HG03060 (cell line): ENCODE results near the gene PDZD2.
"Not testable (repeated sequence)": the region's sequence is repeated elsewhere in the genome, so short reads cannot be mapped to it uniquely, and the experiment has no call there.

ENCODE experiments used
- ATAC-seq: cut with Tn5 transposase; IDR thresholded peaks from one replicate; pipeline ENCODE4 v1.9.1; 2021; ENCODE audit warnings: low read depth, moderate number of reproducible peaks; ENCODE audit not compliant: unreplicated experiment

PDZD2 gene

DNA sequence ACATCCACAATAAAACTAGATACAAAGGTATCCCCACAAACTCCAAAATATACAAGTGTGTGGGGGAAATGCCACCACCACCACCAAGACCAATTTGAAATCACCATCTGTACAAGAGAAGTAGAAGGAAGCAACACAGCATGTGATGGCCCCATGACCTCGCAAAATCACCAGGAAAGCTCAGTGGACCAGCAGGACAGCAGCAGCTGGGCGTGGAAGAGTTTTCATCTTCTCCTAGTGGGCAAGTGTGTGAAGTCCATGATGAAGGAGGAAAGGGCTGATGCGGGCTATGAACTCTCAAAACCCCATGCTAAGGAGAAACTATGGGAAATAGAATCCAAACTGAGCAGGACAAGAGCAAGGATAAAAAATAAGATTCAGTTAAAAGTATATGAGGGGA, 477.1 kb downstream of the PDZD2 start:
- no peak for ATAC-seq

DNA sequence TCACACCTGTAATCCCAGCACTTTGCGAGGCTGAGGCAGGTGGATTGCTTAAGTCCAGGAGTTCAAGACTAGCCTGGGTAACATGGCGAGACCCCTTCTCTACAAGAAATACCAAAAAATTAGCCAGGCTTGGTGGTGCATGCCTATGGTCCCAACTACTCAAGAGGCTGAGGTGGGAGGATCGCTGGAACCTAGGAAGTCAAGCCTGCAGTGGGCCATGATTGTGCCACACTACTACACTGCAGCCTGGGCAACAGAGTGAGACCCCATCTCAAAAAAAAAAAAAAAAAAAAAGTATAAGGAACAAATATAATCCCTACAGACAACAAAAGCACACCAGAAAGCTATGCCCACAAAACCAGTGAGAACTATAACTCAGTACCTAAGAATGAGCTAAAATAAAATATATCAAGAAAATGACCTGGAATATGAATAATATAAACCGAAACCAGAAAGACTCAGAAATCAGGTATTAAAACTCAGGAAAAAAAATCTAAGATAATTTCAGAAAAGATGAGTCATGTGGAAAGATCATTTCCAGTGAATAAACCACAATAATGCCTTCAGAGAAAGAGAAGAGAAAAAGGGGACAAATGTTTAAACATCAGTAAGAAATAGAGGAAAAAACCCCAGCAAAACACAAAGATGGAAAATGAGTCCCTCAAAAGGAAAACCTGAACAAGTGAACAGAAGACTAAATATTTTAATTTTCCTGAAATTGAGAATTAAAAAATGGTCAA, 477.8 kb downstream of the PDZD2 start:
- no peak for ATAC-seq

DNA sequence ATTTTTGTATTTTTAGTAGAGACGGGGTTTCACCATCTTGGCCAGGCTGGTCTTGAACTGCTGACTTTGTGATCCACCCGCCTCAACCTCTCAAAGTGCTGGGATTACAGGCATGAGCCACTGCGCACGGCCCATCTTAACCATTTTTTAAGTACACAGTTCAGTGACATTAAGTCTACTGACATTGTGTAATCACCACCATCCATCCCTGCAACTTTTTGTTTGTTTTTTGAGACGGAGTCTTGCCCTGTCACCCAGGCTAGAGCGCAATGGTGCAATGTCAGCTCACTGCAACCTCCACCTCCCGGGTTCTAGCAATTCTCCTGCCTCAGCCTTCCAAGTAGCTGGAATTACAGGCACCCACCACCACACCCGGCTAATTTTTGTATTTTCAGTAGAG, 480.0 kb downstream of the PDZD2 start:
- not testable (repeated sequence) for ATAC-seq

DNA sequence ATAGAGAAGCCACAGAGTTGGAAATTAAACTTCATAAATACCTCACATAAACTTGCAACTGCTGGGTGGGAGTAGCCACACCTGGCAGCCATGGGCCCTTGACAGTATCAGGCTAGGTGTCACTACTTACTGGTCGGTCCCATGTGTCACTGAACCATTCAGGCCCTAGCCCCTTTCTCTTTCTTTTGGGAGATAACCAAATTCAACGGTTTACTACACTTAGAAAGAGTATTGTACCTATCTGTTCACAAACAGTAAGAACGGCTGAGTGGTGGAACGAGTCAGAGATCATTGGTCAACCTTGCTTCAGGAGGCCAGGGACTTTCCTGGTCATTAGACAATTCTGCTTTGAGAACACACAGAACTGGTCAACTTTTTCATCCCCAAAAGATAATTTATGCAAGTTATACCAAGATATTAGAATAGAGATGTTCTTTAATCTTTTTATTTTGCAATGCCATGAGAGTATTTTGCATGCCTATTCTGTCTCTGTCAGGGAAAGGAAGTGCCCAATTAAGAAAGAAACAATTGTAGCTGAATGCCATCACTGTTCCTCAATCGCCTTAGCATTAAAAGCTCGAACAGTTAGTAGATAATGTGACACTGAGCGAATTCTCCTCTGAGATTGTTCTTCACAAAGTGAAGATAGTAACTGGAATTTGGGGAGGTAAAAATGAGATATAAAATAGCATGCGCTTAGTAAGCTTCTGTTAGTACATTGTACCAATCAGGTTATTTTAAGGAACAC, 484.3 kb downstream of the PDZD2 start:
- ATAC-seq: no peak

DNA sequence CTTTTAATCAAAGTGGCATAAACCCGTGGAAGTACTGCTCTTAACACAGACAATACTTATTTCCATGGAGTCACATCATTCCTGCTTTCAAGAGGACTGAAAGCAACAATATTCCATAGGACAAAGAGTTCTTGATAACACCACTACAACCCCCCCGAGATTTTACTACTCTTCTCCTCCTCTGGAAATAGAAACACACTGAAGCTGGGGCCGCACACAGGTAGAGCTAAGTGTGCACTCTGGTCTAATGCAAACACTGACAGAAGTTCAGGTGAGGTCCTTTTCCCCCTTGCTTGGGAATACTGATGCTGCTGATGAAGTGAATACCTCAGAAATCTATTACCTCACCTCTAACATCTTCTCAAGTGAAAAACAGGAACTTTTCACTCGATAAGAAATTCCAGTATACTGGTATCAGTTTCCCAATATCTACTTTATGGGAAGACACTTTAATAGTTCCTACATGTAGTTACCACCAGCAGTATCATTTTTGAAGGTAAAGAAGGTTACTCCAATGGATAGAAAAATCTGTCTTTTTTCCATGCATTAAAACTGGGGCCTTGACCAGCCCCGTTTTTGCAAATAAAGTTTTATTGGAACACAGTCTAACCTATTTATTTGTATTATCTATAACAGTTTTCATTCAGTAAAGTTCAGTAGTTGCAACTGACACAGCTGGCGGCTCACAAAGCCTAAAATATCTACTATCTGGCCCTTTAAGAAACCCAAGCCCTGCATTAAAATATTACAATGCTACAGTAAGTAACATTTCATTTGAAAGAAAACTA, 485.2 kb downstream of the PDZD2 start:
- ATAC-seq: no peak

DNA sequence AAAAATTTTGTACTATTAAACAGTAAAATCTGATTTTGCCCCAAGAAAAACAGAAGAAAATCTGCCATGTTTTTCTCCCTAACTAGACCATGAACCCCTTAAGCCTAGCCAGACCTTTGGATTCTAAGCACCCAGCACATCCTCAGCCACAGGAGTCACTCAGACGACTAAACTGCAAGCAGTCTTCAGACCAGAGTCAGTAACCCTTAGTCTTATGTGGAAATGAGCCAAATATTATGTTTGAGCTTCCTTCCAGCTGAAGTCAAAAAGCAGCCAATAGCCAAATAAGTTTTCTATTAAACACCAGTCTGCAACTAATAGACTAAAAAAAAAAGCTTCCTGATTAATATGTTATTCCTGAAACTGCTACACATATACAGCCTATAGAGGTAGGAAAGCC, 487.8 kb downstream of the PDZD2 start:
- no peak for ATAC-seq

DNA sequence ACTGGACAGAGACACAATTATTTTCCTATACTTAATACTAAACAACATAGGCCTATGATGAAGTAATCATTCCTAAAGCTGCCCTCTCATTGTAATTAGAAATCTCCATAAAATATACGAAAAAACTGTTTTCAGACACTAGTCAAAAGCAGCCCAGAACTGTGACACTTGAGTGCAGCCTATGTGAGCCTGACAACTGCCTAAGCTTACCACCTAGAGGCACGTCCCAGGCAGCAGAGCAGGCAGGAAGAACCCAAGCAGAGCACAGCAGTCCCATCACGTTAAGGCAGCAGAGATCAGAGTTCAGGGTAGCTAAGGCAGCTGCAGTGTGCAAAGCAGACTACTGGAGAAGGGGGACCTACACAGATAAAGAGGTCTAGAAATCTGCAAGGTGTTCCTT, 488.8 kb downstream of the PDZD2 start:
- ATAC-seq: no peak

DNA sequence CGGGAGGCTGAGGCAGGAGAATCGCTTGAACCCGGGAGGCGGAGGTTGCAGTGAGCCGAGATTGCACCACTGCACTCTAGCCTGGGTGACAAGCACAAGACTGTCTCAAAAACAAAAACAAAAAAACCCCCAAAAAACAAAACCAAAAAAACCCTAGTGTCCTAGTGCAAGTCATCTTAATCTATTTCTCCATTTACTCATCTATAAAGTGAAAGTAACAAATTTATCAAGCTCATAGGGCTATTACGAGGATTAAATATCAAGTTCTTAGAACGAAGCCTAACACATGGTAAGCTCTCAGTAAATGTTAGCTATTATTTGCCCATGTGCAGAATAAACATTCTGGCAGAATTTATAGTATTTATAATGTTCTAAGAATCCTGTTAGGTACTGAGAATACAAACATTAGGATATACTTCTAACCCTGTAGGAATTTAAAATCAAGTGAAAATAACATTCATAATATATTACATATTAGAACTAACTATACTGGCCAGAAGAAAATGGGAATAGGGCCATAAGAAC, 490.2 kb downstream of the PDZD2 start:
- ATAC-seq: no peak

DNA sequence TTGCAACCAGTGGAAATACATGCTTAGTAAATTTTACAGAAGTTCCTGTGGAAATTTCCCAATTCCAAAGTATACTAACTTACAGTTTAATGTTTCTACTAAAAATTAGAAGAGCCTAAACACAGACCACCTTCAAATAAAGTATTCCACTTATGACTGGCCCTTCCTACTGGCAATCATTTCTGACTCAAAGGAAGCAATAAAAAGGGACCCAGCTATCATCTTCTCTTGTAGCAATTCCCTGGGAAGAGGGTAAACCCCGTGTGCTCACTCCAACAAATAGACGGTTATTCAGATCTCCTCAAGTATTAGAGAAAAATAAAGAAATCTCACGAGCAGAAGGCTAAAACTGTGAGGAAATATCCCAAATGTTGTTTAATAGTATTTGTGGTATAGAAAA, 491.9 kb downstream of the PDZD2 start:
- ATAC-seq: no peak

DNA sequence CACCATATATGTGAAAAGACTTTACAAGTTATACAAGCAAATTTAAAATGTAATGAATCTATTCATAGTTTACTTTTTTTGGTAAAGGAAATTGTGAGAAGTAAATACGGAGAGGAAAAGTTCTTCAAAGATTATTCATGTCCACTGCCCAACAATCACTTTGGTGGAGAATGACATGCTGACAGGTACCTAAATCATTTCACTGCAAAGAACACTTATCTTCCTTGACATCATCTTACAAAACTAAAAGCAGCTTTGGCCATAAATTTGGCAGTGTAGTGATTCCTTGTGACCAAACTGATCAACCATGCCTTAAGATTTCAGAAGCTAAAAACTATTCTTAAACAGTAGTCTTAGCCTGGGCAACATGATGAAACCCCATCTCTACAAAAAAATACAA, 492.7 kb downstream of the PDZD2 start:
- no peak for ATAC-seq

DNA sequence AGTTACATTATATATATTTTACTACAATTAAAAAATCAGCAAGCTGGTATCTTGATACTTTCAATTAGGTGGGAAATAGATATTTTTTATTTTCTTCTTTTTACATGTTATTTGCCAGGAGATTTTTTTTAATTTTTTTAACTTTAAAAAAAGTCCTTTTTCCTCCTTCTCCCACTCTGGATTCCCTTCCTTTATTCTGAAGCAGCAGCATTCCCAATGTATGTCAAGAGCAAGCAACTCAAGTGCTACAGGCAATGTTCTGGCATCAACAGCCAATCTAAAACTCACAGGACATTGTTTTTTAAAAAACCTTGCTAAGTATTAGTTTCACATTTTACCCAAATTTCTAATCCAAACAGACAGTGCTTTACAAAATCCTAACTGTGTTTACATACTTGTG, 493.8 kb downstream of the PDZD2 start:
- no peak for ATAC-seq

DNA sequence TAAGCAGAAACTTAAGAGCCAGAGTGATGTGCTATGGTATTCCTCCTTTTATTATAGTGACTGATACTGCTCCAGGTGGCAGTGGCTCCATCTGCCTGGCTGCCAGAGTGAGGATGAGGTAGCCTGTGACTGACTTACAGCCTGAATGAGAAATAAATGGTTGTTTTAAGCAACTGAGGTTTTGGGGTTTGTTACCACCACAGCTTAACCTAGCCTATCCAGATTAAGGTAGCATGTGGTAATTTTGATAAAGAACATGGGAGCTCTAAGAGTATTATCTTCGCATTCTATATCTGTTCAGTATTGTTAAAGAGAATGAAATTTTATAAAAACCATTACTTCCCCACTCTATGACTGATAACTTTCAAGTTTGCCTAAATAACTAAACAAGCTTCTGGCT, 496.2 kb downstream of the PDZD2 start:
- no peak for ATAC-seq

DNA sequence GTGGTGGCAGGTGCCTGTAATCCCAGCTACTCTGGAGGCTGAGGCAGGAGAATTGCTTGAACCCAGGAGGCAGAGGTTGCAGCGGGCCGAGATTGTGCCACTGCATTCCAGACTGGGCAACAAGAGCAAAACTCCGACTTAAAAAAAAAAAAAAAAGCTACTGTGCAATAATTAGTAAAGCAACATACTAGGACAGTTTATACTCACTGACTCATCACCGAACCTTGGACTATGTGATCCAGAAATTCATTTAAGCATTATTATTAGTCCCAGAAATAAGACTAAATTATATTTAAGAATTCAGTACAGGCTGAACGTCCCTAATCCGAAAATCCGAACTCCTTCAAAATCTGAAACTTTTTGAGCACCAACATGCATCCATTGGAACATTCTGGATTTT, 497.4 kb downstream of the PDZD2 start:
- ATAC-seq: no peak

DNA sequence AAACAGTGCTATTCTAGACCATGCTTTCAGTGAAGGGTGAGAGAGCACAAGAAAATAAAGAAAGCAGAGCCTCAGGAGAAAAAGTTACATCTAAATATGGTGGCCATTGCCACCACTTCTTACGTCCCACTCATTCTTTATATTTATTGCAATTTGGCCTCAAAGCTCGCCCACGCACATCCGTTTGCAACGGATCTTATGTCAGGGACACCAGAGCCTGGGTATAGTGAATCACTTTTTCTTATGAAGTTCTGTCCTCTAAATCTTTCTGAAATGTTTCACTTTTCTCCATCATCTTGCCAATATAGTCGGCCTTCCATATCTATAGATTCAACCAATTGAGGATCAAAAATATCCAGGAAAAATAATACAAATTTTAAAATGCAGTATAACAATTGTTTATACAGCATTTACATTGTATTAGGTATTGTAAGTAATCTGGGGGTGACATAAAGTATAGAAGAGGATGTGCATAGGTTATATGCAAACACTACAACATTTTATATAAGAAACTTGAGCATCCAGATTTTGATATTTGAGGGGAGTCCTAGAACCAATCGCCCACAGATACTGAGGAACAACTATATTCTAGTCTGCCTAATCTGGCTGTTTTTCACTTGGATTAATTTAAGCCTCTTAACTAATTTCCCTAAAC, 500.0 kb downstream of the PDZD2 start:
- ATAC-seq: no peak

DNA sequence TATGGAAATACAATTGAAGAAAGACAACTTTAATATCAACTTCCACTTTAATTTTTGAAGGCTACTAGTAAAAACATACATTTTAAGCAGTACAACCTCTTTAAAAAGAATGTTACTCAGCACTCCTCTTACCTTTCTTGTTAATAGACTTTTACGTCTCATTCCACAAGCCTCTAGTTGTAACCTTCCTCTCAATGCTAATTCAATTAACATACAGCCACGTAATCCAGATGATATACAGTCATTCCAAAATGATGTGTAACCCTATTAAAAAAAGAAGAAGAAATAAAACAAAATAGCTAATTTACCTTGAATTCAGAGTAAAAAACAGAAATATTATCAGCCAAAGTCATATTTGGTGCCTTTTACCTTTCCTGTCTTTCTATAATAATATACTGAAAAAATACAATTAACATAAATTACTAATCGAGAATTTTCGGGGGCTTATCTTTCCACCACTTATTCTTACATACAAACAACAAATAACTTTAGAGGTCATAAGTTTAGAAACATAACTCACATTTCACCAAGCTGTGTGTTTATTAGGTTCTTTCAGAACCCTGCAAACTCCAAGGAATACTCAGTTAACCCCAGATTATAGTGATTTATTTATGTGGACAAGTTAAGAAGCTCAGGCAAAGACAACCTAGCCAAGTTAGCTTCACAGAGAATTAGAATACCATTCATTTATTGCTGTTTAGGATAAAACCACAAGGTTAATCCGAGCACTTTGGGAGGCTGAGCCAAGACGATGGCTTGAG, 504.9 kb downstream of the PDZD2 start:
- ATAC-seq: no peak

DNA sequence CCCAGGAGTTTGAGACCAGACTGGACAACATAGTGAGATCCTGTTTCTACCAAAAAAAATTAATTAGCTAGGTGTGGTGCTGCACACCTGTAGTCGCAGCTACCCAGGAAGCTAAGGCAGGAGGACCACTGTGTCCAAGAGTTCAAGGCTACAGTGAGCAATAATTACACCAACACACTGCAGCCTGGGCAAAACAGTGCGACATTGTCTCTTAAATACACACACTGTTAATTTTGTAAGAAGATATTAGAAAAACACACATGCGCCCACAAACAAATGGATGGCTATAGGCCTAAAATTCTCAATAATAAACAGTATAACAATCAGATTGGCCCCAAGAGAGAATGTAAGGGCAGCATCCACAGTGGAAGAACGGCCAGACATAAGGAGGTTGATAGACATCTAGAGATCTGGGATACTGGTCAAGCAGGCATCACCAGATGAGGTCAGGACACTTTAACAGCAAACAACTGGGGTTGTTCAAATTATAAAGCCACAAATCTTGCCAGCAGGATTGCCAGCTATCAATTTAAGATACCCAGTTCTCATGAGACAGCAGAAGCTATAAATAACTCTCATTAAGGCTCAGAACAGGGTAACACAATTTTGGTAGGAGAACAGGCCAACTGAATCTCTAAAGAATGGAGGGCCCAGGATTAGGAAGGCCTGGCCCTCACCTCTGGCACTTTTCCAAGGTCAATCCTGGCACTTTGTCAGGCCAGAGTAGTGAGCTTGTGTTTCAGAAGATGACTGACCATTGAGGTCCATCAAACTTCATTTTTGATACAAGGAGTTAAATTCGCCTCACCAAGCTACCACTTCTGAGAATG, 505.7 kb downstream of the PDZD2 start:
- ATAC-seq: no peak

DNA sequence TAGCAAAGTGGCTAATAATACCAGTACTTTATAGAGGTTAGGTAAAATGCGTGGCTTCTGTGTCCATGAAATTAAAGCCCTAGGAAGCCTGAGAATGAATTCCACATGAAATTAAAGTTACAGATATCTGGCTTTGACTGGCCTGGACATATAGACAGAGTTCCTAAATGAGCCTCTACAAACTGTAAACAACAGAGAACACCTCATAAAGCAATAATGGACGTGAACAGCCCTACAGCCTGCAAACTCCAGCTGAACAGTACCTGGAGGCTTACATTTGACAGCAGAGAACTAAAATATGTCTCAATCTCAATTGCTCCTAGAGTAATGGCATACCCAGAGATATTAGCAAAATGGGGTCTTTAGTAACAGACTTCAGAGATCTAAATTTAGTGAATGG, 506.4 kb downstream of the PDZD2 start:
- ATAC-seq: no peak

DNA sequence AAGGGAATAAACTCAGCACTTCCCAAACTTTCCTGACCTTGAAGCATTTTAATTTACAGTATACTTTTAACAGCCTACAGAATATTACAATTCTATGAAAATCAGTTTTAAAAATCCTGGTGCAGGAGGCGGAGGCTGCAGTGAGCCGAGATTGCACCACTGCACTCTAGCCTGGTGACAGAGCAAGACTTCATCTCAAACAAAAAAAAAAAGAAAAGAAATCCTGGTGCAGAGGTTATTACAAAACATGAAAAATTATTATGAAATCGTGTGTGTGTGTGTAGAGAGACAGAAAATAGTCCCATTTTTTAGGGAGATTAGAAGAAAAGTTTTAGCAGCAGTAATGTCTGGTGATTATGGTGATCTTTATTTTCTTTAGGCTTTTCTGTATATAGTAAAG, 508.3 kb downstream of the PDZD2 start:
- no peak for ATAC-seq

DNA sequence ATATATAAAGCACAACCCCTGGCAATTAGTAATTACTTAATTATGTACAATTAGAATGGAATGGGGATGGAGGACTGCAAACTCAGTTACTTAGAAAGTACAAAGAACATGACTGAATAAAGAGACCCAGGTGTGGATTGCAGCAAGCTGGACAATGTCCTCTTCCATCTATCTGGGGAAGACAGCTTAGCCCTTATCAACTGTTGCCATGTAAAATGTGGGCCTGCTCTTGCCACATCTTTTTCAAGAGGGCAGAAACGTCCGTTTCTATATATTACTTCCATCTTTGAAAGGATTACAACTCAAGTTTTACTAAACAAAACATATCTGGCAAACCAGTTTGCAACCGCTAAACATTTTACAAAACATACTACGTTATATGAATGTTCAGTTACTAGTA, 509.0 kb downstream of the PDZD2 start:
- no peak for ATAC-seq
